Sigmoid colon (tissue), 4 donors: ENCODE measurements around the gene BACE2.

Experiments
- POLR2AphosphoS5 ChIP-seq, 4 donors: sonication (generic); formaldehyde crosslinking; IDR thresholded peaks; one replicate each; pipeline ENCODE4 v1.6.1; 2017; ENCODE audit warnings: antibody characterized with exemption in 4 of 4
- TF ChIP-seq, protein P1 (sequence below), 4 experiments: fragments of 450-650 bp in 3 of 4; fragments of 200-600 bp in 1 of 4; IDR thresholded peaks; one replicate each; pipeline ENCODE4 v1.5.1; 2016 to 2019; ENCODE audit warnings: antibody characterized with exemption in 4 of 4, mild to moderate bottlenecking in 3 of 4, moderate library complexity in 2 of 4

DNA sequence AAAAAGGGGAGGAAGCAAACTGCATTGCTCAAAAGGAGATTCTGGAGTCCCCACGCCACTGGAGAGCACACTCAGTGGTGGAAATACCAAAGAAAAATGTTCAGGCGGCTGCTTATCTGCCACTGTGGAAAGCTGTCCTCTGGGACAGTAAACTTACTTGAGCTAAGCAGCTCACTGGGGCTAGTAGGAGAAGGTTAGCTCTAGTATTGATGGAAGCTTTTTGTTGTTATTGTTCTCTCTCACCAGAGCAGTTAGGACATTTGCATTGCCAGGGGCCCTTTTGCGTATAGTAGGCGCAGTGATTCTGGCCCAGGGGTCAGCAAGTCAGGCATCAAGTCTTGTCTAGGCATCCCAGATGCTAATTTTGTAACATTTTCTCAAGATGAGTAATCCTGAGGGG is 15.6 kb downstream of the BACE2 start:
- TF ChIP-seq, protein P1, sequence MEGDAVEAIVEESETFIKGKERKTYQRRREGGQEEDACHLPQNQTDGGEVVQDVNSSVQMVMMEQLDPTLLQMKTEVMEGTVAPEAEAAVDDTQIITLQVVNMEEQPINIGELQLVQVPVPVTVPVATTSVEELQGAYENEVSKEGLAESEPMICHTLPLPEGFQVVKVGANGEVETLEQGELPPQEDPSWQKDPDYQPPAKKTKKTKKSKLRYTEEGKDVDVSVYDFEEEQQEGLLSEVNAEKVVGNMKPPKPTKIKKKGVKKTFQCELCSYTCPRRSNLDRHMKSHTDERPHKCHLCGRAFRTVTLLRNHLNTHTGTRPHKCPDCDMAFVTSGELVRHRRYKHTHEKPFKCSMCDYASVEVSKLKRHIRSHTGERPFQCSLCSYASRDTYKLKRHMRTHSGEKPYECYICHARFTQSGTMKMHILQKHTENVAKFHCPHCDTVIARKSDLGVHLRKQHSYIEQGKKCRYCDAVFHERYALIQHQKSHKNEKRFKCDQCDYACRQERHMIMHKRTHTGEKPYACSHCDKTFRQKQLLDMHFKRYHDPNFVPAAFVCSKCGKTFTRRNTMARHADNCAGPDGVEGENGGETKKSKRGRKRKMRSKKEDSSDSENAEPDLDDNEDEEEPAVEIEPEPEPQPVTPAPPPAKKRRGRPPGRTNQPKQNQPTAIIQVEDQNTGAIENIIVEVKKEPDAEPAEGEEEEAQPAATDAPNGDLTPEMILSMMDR (IDR thresholded peaks at IDR 0.05) = no peak
- TF ChIP-seq POLR2AphosphoS5 (IDR thresholded peaks at IDR 0.05) = no peak
